Stimulated activated CD8-positive, alpha-beta memory T cell treated with anti-CD3 and anti-CD28 coated beads, Interleukin-4, amount 100 ng/mL, for 4 hours (primary cell): Measurements from ENCODE around the gene TMEM43.

Experiments used
- DNase-seq, 2 donors: peaks; one replicate each; pipeline ENCODE4 v3.0.0-alpha.2; 2020; ENCODE audit warnings: low read depth in 2 of 2, low spot score in 1 of 2

TMEM43 gene

DNA sequence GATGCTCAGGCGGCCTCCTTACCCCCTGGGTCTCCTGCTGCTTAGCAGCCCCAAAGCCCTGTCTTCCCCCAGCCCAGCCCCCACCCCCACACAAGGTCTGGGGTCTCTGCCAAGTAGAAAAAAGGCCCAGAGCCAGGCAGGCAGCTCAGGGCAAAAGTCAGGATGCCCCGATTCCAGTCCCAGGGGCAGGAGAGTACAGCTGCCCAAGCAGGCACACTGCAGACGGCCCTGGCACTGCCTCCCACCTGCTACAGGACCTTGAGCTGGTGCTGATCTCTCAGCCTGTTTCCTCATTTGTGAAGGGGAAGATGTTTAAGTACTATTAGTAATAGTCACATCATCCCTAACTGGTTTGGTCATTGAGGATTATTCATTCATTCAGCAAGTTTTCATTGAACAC, 12.6 kb downstream of the TMEM43 start:
- no peak for DNase-seq

DNA sequence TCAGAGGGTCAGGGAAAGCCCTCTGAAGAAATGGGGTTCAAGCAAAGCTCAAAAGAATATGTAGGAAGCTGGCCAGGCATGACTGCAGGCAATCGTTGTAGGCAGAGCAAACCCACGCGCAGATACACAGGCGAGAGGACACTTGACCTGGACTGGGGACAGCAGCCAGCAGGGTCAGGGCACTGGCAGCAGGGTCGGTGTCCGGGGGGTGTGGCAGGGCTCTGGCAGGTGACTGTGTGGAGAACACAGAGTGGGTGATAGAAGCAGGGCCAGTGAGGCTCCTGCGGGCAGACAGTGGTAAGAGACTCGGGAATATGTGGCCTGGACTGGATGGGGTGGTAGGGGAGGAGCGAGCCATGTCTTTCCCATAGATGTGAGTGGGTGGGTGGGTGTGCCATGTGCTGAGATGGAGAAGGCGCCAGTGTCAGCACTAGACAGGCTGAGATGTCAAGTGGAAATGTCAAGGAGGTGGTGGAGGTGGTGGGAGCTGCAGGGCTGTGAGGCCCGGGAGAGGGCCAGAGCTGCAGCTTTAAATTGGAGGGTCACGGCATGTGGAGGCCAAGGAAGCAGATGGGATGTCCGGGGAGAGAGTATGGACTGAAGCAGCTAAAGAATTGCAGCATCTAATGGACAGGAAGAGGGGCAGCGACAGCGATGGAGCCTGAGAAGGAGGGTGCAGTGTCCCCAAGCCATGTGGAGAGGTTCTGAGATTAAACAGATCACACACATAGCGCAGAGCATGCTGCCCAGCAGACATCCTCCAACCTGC, 13.4 kb downstream of the TMEM43 start:
- DNase-seq = no peak

DNA sequence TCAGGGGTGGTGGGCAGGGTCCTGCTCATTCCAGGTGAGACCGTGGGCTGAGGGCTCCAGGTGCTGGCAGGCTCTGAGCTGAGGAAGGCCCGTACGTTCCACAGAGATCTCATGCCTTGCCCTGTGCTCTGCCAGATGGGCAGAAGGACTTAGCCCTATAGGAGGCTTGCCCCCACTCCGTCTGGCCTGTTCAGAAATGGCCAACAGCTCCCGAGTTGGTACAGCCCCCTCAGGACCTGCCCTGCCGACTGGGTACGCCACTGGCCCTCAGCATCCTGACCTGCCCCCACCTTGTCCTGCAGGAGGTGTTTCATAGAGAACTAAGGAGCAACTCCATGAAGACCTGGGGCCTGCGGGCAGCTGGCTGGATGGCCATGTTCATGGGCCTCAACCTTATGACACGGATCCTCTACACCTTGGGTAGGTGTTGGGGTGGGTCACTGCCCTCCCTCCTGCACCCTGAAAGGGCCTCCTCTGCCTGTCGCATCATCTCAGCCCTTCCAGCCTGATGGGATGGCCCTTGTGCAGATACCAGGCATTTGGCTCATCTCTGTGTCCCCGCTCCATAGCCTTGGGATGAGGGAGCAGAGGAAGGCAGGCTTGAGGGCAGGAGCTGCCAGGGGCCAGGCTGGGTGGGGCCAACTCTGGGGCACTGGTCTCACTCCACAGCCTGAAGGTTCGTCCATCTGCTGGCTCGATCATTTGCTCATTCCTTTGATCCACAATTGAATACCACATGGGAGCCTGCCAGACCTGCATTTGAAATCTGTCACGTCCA, 14.2 kb downstream of the TMEM43 start:
- no peak for DNase-seq

DNA sequence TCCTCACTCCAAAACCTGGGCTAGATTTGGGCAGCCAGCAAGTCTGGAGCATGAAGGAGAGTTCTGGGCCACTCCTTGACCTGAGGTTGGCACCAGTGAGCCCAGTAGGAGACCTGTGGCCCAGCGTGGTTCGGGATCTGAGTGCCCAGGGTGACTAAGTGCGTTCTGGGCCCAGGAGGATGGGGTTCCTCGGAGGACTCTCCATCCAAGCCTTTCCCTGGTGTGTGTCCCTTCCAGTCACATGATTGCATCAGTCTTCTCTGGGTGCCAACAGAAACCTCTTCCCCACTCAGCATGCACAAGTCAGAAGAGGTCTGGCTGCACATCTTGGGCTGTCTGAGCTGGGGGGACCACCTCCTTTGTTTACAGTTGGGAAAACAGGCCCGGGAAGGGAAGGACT, 14.9 kb downstream of the TMEM43 start:
- no peak for DNase-seq

DNA sequence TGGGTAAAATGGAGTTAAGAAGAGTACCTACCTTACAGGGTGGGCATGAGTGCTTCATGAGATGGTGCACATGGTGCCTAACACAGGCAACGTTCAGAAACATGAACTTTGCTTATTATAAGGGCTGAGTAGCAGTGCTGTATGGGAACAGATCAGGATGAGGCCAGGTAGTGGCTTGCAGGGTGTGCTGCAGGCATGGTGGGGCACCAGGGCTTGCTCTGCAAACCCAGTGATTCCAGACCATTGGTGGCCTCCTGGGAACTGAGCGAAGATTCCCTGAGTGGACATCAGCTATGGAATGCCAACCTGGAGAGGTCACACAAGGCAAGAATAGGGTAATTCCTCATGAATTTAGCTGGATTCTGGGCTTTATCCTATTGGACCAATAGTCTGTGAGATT, 15.8 kb downstream of the TMEM43 start:
- no peak for DNase-seq

DNA sequence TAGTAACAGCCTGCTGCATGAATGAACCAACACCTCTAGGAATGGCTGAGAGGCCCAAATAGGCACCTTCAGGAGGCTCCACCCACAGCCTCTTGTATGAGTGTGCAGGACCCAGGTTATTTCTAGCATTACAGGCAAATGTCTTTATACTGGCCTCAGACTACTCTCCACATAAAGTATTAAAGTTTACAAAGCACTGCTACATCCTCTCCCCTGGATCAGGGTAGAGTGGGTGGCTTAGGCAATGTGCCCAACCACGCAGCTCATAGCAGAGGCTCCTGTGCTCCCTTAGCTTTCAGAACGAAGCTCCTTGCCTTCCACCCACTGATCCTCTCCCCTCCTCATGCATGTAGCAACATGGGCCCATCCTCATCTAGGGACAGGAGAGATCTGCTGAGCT, 16.3 kb downstream of the TMEM43 start:
- DNase-seq = no peak

DNA sequence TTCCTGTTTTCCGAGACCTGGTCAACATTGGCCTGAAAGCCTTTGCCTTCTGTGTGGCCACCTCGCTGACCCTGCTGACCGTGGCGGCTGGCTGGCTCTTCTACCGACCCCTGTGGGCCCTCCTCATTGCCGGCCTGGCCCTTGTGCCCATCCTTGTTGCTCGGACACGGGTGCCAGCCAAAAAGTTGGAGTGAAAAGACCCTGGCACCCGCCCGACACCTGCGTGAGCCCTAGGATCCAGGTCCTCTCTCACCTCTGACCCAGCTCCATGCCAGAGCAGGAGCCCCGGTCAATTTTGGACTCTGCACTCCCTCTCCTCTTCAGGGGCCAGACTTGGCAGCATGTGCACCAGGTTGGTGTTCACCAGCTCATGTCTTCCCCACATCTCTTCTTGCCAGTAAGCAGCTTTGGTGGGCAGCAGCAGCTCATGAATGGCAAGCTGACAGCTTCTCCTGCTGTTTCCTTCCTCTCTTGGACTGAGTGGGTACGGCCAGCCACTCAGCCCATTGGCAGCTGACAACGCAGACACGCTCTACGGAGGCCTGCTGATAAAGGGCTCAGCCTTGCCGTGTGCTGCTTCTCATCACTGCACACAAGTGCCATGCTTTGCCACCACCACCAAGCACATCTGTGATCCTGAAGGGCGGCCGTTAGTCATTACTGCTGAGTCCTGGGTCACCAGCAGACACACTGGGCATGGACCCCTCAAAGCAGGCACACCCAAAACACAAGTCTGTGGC, 16.9 kb downstream of the TMEM43 start:
- DNase-seq = no peak

DNA sequence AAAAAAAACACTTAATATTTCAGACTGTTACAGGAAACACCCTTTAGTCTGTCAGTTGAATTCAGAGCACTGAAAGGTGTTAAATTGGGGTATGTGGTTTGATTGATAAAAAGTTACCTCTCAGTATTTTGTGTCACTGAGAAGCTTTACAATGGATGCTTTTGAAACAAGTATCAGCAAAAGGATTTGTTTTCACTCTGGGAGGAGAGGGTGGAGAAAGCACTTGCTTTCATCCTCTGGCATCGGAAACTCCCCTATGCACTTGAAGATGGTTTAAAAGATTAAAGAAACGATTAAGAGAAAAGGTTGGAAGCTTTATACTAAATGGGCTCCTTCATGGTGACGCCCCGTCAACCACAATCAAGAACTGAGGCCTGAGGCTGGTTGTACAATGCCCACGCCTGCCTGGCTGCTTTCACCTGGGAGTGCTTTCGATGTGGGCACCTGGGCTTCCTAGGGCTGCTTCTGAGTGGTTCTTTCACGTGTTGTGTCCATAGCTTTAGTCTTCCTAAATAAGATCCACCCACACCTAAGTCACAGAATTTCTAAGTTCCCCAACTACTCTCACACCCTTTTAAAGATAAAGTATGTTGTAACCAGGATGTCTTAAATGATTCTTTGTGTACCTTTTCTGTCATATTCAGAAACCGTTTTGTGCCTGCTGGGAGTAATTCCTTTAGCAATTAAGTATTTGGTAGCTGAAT, 17.9 kb downstream of the TMEM43 start:
- DNase-seq = peak in 1 of 2 donors; percentile 34

DNA sequence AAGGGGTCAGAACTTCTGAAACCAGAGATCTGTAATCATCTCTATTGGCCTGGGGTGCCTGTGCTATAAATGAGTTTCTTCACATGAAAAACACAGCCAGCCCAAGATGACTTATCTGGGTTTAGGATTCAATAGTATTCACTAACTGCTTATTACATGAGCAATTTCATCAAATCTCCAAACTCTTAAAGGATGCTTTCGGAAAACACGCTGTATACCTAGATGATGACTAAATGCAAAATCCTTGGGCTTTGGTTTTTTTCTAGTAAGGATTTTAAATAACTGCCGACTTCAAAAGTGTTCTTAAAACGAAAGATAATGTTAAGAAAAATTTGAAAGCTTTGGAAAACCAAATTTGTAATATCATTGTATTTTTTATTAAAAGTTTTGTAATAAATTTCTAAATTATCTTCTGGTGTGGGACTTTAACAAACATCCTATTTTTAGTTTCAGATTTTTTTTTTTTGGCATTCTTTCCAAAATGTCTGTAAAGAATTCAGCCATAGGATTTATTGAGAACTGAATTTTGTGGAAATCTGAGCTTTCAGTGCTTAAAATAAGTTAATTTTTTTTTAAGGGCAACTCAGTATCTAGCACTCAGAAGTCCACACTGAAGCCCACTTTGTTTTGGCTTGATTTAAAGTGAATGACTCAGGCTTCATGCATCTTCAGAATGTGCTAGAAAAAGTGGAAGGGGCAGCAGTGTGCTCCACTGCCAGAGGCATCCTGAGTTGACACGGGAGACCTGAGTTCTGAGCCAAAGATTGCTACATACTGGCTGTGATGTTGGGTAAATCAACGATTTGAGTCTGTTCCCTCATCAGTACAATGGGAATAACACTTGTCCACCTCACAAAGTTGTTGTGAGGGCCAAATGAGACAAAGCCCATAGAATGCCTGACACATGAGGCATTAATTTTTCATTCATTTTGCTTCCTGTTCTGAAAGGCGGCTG, 18.7 kb downstream of the TMEM43 start:
- no peak for DNase-seq

DNA sequence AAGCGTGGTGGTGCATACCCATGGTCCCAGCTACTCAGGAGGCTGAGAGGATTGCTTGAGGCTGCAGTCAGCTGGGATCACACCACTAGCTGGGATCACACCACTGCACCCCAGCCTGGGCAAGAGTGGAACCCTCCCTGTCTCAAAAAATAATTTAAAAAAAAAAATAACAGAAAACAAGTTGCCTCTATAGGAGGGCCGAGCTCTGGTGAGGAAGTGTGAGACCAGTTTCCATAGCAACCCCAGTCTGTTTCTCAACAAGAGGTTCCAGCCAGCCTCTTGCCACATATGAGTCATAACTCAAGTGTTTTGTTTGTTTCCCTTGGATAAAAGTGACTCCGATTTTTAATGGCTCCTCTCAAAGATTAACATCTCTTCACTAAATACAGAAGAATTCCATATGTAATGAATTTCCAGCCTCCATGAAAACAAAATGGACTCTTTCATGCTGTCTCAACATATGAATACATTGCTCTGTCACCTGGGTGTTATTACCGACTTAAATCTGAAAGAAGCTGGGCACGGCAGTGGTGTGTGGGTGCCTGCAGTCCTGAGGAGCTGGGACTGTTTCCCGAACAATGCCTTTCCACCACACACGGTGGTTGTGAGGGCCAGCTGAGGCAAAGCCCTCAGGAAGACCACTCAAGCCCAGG, 19.7 kb downstream of the TMEM43 start:
- DNase-seq = peak in 1 of 2 donors; percentile 32

DNA sequence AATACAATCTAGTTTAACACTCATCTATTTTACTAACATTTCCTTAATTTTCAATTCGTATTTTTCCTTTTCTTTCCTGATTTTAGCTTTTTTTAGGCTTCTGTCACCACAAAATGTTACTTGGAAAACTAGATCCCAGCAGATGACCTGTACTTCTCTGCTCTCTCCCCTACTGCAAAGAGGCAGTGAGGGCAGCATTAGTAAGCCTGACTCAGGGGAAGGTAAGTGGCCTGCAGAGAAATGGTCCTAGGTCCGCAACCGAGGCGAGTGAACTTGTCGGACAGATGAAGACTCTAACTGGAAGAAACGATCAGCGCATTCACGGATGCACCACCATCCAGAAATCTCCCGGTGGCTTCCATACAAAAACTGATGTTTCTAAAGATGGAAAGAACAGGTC, 20.4 kb downstream of the TMEM43 start:
- DNase-seq = no peak

DNA sequence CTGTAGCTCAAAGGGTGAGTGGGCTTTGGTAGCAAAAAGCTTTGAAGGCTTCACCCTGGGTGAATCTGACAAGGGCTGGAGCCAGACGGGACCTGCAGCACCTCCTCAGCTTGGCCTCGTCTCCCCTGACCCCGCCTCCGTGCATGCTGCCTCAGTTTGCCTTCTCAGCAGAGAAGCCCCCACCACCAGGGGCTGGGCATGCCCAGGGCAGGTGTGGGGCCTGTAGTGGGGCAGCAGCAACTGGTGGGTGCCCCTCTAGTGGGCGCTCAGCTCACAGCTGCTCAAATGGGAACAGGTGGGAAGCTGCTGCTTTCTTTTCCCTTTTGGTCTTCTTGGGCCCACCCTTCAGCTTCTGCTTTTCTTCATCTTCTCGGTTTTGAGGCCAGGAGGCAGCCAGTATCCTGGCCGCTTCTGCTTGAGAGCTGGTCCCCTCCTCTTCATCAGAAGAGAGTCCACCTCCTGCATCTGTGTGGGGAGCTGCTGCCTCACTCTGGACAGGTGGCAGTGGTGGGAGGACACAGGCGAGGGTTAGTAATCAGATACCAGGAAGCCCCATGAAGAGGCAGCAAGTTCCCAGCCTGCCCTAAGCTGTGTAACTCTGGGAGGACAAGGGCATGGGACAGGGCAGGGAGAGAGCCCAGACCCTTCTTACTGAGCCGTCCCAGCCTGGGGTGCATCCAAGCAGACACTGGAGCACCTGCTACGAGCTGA, 21.0 kb downstream of the TMEM43 start:
- no peak for DNase-seq

DNA sequence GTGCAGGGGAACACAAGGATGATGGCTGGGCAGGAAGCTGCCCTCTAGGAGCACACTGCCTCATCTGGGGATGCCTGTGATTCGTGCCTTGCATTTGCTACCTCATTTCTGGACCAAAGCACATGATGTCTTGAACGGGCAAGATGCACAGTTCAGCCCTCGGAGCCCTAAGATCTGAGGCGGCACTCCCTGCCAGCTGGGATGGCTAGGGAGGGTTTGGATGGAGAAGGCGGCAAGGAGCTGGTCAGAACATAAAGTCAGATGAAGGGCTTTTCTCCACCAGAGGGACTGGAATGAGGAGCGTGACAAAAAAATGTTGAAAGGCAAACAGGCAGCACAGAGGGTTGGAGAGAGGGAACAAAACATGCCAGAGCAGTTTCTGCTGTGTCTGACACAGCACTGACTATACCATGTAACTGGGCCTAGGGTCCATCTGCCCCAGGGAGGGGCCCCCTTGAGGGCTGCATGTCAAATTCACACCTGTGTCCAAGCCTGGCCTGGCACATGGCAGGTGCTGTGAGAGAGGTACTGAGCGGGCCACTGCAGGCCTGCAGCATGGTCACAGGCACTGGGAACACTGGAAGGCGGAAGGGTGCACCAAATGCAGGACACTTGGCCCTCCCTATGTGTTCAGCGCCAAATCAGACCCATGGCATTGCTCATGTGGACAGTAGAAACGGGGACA, 21.7 kb downstream of the TMEM43 start:
- no peak for DNase-seq

DNA sequence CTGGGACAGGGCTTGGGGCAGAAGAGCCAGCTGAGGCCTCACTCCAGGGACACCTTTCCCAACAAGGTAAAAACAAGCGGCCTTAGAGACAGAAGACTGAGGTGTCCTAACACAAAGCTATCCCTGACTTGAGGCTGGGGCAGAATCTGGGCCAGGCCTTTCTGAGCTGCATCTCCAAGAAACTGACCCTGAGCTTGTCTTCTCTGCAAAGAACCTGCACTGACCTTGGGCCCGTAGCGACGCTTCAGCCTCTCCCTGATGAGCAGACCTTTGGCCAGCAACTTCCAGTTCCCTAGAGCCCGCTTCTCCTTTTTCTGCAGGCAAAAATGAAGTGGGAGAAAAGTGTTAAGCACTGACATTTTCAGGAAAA, 22.2 kb downstream of the TMEM43 start:
- no peak for DNase-seq

DNA sequence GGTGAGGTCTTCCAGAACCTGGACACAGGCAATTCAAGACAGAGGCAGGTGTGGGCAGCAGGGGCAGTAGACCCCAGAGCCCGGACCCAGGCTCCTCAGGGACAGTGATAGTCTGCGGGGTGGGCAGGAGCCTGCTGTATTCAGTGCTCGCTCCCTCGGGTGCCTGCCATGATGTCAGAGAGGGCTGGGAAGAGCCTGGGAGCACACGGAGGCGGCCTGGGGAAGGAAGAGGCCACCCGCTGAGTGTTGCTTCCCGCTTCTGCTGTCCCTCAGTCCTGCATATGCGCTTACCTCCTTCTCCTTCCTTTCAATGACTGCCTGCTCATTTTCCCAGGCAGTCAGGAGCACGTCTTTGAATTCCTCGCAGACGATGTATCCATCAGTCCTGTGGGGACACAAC, 22.8 kb downstream of the TMEM43 start:
- no peak for DNase-seq

DNA sequence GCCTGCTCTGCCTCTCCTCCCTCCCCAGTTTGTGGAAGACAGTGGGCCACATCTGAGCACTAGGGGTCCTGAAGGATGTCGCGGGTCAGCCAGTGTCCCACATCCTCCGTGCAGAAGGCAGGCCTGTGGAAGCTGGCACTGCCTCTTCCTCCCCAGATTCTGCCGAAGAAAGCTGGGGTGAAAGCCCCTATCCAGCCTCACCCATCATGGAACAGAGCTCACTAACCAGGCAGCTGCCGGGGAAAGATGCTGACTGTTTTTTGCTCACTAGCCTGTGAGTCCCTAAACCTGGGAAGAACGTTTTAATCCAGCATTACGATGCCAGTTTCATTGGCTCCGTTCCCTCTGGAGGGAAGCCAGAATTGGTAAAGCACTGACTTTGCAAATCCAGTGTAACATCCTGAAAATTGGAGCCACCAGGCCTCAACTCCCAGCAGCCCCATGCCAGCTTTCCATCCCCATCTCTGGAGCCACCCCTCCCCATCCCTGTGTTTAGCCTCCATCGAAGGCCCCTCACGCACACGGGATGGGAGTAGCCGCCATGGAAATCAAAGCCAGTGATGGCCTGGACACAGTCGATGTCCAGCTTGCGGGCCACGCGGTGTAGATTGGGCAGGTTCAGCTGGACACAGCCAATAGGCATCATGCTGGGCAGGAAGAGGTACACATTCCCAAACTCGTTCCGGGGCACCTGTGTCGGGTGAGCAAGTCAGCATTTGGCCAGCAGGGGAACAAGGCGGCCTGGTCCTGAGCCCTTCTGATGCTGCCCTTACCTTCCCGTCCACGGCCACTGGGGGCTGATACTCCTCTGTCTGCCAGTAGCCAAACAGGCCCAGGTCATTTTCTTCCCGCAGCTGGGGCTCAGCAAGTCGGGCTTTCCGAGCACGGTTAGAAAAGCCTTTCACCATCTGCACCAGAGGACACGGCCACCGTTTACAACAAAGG, 23.5 kb downstream of the TMEM43 start:
- DNase-seq = no peak

DNA sequence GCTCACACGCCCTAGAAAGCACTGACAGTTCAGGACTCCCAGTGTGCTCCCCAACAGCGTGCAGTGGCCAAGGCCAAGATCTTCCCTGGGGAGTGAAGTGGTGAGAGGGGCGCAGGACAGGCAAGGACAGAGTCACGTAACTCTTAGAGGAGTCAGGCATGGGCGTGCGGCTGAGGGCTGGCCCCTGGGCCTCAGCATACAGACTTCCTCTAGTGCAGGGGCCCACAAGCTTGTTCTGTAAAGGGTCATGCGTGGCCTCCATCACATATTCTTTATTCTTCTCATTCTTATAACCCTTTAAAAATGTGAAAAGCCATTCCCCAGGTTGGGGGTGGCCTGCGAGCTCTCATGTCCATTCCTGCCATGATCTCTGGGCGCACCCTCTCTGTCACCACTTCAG, 25.2 kb downstream of the TMEM43 start:
- DNase-seq = no peak
